HG03571 (cell line): ENCODE measurements around the gene SACM1L.

ENCODE experiments used
- ATAC-seq: cut with Tn5 transposase; IDR thresholded peaks from one replicate; pipeline ENCODE4 v1.9.1; 2021; ENCODE audit not compliant: unreplicated experiment

SACM1L gene

DNA sequence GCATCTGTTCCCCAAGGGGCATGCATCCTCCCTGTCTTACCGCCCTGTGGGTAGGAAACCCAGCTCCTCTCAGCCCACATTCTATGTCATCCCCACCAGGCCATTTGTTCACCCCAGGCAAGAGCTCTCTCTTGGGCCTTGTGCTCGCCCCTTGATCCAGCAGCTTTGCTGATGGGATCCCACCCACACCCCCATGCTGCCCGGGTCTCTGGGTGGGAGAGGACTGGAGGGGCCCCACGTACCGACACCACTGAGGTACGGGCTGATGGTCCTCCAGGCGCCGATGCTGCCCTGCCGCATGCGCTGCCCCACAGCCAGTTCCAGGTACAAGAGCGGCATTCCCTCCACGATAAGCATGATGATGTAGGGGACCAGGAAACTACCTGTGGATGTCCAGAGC, 92.6 kb downstream of the SACM1L start:
- ATAC-seq: no peak

DNA sequence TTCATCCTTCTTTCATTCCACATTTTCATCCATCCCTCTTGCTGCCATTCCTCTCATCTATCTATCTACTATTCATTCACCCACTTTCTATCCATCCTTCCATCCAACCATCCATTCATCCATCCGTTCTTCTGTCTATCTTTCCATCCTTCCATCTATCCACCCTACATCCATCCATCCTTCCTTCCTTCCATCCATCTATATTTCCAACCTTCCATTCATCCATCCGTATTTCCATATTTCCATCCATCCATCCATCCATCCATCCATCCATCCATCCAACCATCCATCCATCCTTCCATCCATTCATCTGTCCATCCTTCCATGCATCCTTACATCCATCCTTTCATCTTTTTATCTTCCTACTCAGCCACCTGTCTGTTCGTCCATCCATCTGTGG, 93.2 kb downstream of the SACM1L start:
- ATAC-seq: no peak

DNA sequence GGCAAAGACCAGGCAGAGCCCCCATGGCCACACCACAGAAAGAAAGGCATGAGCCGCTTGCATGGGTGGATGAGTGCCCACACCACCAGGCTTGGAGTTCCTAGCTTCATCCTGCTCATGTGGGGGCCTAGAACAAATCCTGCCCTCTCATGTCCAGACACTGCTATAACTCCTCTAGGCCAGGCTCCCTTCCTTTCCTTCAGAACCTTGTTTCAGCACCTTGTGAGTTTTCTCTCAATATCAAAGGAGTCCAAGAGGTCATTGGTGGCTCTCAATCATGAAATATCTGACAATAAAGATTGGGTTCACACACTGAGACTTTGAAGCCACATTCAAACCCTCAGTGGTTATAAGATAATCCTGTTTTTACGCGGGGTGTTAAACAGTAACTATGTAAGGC, 94.5 kb downstream of the SACM1L start:
- no peak for ATAC-seq

DNA sequence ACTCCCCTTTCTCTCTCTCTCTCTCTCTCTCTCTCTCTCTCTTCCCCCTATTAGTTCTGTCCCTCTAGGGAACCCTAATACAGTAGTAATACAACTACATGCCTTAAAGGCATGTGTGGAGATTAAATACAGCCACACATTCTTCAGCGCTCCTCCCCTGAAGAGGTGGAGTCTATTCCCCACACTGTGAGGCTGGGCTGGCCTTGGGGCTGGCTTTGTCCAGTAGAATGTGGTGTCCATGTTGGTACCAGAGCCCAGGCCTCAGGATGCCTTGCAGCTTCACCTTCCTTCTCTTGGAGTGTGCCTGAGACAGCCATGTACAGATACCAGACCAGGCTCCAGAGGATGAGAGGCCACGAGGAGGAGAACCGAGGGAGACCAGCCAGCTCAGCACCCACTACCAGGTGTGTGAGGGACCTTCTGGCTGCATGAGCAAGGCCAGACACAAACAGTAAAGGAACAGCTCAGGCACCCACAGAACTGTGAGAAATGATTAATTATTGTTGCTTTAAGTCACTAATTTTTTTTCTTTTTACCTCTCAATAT, 96.5 kb downstream of the SACM1L start:
- ATAC-seq: no peak

GRCh38 chr3:45786801-45787495, 97.8 kb downstream of the SACM1L start:
- ATAC-seq: no peak

GRCh38 chr3:45787551-45787950, 98.4 kb downstream of the SACM1L start:
- ATAC-seq: no peak

GRCh38 chr3:45789235-45789812, 100.1 kb downstream of the SACM1L start:
- no peak for ATAC-seq

GRCh38 chr3:45790596-45790995, 101.4 kb downstream of the SACM1L start:
- ATAC-seq: no peak

- no peak for ATAC-seq
Measured at GRCh38 chr3:45792036-45792435, 102.8 kb downstream of the SACM1L start.

DNA sequence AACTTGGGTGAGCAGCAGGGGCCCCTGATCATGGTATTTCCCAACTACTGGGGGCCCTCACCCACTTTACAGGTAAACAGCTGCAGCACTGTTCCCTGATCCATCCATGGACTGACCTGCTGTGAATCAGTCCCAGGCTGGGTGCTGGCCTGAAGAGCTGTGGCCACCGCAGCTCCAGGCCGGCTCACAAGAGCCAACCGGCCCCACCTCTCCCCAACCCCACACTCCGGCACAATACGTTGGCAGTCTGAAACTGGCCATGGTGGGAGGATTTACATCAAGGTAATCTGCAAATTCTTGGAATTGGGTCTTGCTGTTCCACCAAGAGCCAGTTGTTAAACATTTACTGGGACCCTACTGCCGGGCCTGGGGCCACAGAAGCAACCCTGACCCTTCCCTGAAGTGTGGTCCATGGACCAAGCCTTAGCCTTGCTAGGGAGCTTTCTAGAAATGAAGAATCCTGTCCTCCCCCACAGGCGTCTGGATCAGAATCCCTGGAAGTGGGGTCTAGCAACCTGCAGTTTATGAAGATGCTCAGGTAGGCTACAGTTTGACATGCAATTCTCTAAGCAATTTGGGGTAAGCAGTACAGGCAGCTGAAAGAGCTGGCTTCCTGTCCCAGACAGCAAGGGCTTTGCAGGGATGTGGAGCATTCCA, 103.4 kb downstream of the SACM1L start:
- ATAC-seq: no peak

- no peak for ATAC-seq
Measured at GRCh38 chr3:45793482-45794176, 104.4 kb downstream of the SACM1L start.

- no peak for ATAC-seq
Measured at GRCh38 chr3:45794177-45794560, 105.0 kb downstream of the SACM1L start.

DNA sequence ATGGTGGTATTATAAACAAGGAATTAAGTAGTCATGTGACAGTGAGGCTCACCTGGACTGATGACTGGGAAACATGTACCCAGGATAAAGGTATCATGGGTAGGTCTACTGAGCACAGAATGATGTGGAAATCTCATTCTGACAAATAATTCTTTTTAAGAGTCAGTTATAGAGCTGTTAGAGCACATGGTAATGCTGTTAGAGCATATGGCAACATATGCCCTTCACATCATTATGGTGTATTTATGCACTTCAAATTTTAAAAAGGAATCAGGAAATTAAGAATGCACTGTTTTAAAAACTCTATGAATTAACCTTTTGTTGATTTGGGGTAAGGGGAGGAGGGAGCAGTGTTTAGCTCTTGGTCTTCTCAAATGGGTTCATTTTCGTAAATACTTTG, 105.5 kb downstream of the SACM1L start:
- no peak for ATAC-seq
